HT1080 (cell line): ENCODE measurements around the gene INPP5F. TPM values are rescaled to one million over a fixed set of nuclear protein-coding genes. Genes with fewer than 3 reads are reported as not detected.
"Not testable (repeated sequence)": the region's sequence is repeated elsewhere in the genome, so short reads cannot be mapped to it uniquely, and the experiment has no call there.

ENCODE experiments used
- DNase-seq: peaks from one replicate; pipeline ENCODE4 v3.0.0-alpha.2; 2015; ENCODE audit warnings: low read depth
- small RNA-seq: library from RNA; depleted of rRNA; stranded (forward); fragments of <200 nt; gene quantifications from one replicate; pipeline ENCODE3, GENCODE V24; 2014
- total RNA-seq: library from RNA; depleted of rRNA; stranded (reverse); fragments of >200 nt; shearing (Covaris generic); gene quantifications from 2 replicates; pipeline ENCODE4 v1.2.3, GENCODE V29; 2014; rRNA removed

The INPP5F gene
- total RNA-seq, 1 experiment from 2014 or later: 19.0 TPM

DNA sequence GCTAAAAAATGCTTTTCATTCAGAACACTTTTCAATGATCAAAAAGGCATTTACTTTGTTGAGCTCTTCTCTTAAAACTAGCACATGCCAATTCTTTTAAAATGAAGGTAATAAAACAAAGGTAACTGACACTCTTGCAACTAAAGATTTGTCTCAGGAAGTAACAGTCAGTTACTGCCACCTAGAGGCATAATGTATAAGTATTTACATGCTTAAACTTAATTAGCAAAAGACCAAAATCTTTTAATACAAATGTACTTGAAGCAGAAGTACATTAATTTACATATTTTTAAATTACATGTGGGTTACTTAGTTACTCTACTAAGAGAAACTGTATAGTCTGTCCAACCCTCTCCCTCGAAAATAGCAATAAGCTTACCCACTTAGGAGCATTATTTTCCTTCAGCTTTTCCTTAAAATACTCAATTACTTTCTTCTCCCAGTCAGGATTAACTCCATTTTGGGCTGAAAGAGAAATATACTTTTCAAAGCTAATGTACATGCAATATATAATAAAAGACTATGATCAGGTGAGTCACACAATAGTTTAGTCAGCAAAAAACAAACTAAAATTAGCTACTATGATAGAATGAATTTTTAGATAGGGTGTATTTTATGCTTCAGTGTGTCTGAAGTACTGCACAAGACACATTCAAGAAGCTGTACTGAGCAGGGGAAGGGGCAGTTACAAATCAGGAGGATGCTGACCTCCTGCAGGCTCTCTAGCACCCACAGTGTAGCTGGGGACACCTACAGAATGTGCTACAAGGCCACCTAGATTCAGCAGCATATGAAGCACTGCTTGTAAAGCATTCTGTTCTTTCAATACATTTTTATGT, 133.8 kb downstream of the INPP5F start:
- DNase-seq: peak; percentile 14

DNA sequence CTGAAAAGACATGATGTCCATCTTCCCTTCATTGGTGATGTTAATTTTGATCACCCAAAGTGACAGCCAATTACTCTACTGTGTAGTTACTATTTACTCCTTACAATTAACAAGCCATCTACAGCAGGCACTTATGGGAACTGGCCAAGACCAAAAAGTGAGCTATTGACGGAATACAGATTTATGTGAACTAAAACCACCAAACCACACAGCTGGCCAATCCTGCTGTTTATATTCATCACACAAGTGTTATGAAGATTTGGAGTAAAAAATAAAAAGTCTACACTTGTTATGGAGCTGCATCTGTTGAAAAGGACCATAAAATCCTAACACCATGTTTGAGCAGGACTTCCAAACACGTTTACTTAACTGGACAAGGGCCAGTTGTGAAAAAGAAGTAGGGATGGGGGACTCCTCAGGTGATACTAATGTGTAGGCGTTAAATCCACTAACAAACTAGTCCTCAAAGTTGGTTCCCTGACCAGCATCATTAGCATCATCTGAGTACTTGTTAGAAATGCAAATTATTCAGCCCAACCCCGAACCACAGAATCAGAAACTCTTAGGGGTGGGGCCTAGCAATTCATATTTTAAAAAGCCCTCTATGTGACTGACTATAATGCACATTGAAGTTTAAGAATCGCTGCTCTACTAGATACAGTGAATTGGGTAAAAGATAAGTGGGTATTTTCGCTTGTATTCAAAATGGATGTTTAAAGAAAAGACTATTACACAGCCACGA, 135.2 kb downstream of the INPP5F start:
- no peak for DNase-seq

DNA sequence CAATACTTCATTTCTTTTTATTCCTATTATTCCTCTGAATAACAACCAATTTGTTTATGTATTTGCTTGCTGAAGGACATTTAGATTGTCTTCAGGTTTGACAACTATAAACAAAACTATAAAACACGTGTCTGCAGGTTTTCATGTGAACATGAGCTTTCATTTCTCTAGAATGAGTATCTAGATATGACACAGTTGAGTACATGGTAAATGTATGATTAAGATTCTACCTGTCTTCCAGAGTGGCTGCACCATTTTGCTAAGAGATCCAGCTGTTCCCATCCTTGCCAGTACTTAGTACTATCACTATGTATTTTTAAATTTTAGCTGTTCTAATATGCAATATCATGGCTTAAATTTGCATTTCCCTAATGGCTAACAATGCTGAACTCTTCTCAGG, 136.7 kb downstream of the INPP5F start:
- no peak for DNase-seq

DNA sequence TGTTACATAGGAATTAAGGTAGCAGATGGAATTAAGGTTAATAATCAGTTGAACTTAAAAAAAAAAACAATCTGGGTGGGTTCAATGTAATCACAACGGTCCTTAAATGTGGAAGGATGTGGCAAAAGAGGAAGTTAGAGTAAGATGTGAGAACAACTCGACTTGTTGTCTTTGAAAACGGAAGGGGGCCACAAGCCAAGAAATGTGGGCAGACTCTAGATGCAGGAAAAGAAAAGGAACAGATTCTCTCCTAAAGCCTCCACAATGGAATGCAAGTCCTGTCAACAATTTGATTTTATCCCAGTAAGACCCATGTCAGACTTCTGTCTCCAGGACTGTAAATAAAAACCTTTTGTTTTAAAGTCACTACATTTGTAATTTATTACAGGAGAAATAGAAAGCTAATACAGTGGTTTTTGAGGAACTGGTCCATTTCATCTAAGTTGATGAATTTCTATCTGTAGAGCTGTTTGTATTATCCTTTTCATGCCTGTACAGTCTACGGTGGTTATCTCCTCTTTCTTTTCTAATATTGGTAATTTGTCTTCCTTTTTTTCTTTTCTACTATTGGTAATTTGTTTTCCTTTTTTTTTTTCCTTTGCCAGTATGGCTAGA, 138.2 kb downstream of the INPP5F start:
- no peak for DNase-seq

DNA sequence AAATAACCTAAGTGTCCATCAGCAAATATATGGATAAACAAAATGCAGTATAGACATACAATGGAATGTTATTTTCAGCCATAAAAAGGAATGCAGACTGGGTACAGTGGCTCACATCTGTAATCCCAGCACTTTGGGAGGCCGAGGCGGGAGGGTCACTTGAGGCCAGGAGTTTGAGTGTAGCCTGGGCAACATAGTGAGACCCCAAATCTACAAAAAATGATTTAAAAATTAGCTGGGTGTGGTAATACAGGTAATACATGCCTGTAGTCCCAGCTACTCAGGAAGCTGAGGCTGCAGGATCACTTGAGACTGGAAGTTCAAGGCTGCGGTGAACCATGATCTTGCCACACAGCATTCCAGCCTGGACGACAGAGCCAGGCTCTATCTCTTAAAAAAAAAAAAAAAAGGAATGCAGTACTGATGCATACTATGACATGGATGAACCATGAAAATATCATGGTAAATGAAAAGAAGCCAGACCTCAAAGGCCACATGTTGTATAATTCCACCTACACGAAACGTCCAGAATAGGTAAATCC, 139.9 kb downstream of the INPP5F start:
- no peak for DNase-seq

GRCh38 chr10:119867317-119867716, 141.5 kb downstream of the INPP5F start:
- DNase-seq: no peak

DNA sequence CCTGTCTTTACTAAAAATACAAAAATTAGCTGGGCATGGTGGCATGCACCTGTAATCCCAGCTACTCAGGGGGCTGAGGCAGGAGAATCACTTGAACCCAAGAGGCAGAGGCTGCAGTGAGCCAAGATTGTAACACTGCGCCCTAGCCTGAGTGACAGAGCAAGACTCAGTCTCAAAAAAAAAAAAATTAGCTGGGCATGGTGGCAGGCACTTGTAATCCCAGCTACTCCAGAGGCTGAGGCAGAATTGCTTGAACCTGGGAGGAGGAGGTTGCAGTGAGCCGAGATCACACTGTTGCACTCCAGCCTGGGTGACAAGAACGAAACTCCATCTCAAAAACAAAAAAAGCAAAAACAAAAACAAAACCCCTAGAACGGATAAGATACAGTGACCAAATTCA, 143.5 kb downstream of the INPP5F start:
- DNase-seq: not testable (repeated sequence)

GRCh38 chr10:119871881-119872609, 146.2 kb downstream of the INPP5F start:
- peak; percentile 44 for DNase-seq

DNA sequence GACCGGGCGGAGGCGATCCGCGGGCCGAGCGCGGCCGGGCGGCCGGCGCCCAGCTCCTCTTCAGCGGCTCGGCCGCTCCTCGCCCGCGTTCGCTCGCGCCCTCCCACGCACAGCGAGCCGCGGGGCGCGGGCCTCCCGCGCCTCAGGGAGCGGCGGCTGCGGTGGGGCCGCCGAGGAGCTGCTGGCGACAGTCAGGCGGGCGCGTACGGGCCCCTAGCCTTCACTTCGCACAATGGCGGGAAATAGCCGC, 146.7 kb downstream of the INPP5F start, which contains the start of gene MCMBP:
TSS of gene MCMBP (minus strand) at position 234 of the 250 bp plus-strand sequence. CDS start 259 bp downstream, outside the sequence.
- DNase-seq: no peak

DNA sequence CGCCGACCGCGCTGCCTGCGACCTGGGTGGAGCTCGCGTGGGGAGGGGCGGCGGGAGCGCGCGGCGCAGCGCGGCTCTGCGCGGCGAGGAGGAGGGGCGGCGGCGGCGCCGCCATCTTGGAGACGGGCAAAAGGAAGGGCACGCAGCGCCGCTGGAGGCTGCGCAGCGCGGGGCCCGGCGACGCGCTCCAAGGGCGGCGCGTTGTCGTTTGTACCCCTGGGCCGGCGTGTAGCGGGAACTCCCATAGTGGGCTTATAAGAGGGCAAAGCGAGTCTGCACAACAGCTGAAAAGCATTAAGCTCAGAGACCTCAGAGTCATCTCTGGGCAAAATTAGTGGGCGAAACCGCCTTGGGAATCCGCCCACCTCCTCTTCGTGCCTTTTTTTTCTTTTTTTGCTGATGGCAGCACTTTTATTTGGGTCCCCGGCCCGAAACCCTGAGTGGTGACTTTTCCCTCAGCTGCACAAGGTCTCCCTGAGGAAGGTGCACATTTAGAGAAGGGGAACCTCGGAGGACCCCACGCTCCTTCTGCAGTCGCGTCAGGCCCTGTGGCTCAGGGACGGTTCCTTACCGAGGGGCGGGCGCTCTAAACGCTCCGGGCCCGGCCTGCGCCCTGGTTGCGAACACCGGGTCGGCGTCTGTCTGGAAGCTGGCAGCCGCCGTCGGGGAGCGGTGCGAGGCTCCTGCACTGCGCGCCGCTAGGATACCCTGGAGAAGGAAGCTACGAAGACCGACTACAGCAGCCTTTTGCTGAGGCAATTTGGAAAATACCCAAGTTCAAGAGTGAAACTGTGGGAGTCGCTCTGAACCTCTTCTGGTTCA, 147.2 kb downstream of the INPP5F start:
- DNase-seq: peak; percentile 89

GRCh38 chr10:119878524-119878923, 152.7 kb downstream of the INPP5F start:
- no peak for DNase-seq

Small RNAs within 50 kb of the gene (small RNA-seq; reads per million reads assigned to genes)
- not detected for gene RN7SL846P

Other genes with a start within 250 kb of the INPP5F start
- 55.0 and 67.4 TPM in 2 replicates for gene RGS10, start 183.3 kb upstream of the INPP5F start, total RNA-seq
- 39.2 and 65.4 TPM in 2 replicates for gene TIAL1, start 129.1 kb upstream of the INPP5F start, total RNA-seq
- gene BAG3, start 74.7 kb upstream of the INPP5F start, total RNA-seq: 30.5 and 46.2 TPM in 2 replicates
- 89.2 and 105 TPM in 2 replicates for gene MCMBP, start 146.8 kb downstream of the INPP5F start, total RNA-seq
- 36.2 and 45.4 TPM in 2 replicates for gene SEC23IP, start 166.7 kb downstream of the INPP5F start, total RNA-seq